Osteocyte (in vitro differentiated cells): Measurements from ENCODE around the gene SMIM20. TPM values are rescaled to one million over a fixed set of nuclear protein-coding genes. Genes with fewer than 3 reads are reported as not detected.
"Not testable (repeated sequence)": the region's sequence is repeated elsewhere in the genome, so short reads cannot be mapped to it uniquely, and the experiment has no call there.

Experiments used
- DNase-seq: peaks from one replicate; pipeline ENCODE4 v3.0.0; 2021; ENCODE audit warnings: mixed read lengths; ENCODE audit not compliant: unreplicated experiment; ENCODE audit errors: extremely low spot score
- H3K27ac Mint-ChIP-seq: one replicate; pipeline ENCODE4 v1.8.0; 2021; ENCODE audit warnings: mild to moderate bottlenecking, mixed read lengths; ENCODE audit not compliant: unreplicated experiment
- H3K27me3 Mint-ChIP-seq: one replicate; pipeline ENCODE4 v1.8.0; 2021; ENCODE audit warnings: mixed read lengths; ENCODE audit not compliant: unreplicated experiment
- H3K36me3 Mint-ChIP-seq: one replicate; pipeline ENCODE4 v1.8.0; 2021; ENCODE audit warnings: mixed read lengths; ENCODE audit not compliant: unreplicated experiment
- H3K4me1 Mint-ChIP-seq: one replicate; pipeline ENCODE4 v1.8.0; 2021; ENCODE audit warnings: mixed read lengths; ENCODE audit not compliant: unreplicated experiment
- H3K4me3 Mint-ChIP-seq: one replicate; pipeline ENCODE4 v1.8.0; 2021; ENCODE audit warnings: mild to moderate bottlenecking, moderate library complexity, mixed read lengths; ENCODE audit not compliant: unreplicated experiment
- H3K9me3 Mint-ChIP-seq: one replicate; pipeline ENCODE4 v1.8.0; 2021; ENCODE audit warnings: mixed read lengths; ENCODE audit not compliant: unreplicated experiment
- CTCF ChIP-seq: fragments of 200-600 bp; sonication (generic); IDR thresholded peaks from 2 replicates; pipeline ENCODE4 v1.5.0; 2021; ENCODE audit warnings: antibody characterized with exemption, mild to moderate bottlenecking, moderate library complexity
- total RNA-seq: library from RNA; stranded (reverse); gene quantifications from 2 replicates; pipeline ENCODE4 v1.2.1, GENCODE V29; 2021

SMIM20 gene
- total RNA-seq, 1 donor from 2014 or later, result 28.4 TPM

GRCh38 chr4:25903900-25904747 is 9.9 kb upstream of the SMIM20 start:
- Mint-ChIP-seq H3K27me3 (no peaks in the 10 kb centered on the region), H3K4me3 (no peak overlapping the region), H3K36me3 (no peaks in the 10 kb centered on the region), H3K27ac (no peak overlapping the region), H3K9me3 (peaks cover 4% of the 10 kb centered on the region), H3K4me1 (peaks cover 8% of the 10 kb centered on the region)
- DNase-seq, result no peak
- TF ChIP-seq CTCF, result no peak

GRCh38 chr4:25904748-25905082 is 9.3 kb upstream of the SMIM20 start:
- no peak for TF ChIP-seq CTCF
- Mint-ChIP-seq H3K36me3 (no peaks in the 10 kb centered on the region), H3K4me3 (no peak overlapping the region), H3K27ac (no peak overlapping the region), H3K27me3 (no peaks in the 10 kb centered on the region), H3K4me1 (peaks cover 8% of the 10 kb centered on the region), H3K9me3 (peaks cover 6% of the 10 kb centered on the region)
- DNase-seq, result no peak

GRCh38 chr4:25905371-25905770 is 8.6 kb upstream of the SMIM20 start:
- Mint-ChIP-seq H3K4me3 (no peak overlapping the region), H3K27me3 (no peaks in the 10 kb centered on the region), H3K36me3 (no peaks in the 10 kb centered on the region), H3K4me1 (peaks cover 8% of the 10 kb centered on the region), H3K27ac (no peak overlapping the region), H3K9me3 (peaks cover 6% of the 10 kb centered on the region)
- no peak for DNase-seq
- TF ChIP-seq CTCF, result no peak

- H3K4me3 Mint-ChIP-seq, DNase-seq, H3K27ac Mint-ChIP-seq, H3K9me3 Mint-ChIP-seq, H3K27me3 Mint-ChIP-seq, H3K36me3 Mint-ChIP-seq, H3K4me1 Mint-ChIP-seq: not testable (repeated sequence)
These were observed 7.9 kb upstream of the SMIM20 start for GRCh38 chr4:25906113-25906512.

GRCh38 chr4:25908491-25908901 is 5.5 kb upstream of the SMIM20 start:
- no peak for DNase-seq
- Mint-ChIP-seq H3K4me1 (peaks cover 12% of the 10 kb centered on the region), H3K27me3 (no peaks in the 10 kb centered on the region), H3K4me3 (no peak overlapping the region), H3K9me3 (peaks cover 6% of the 10 kb centered on the region), H3K27ac (peak overlapping the region; percentile 74), H3K36me3 (no peaks in the 10 kb centered on the region)
- no peak for TF ChIP-seq CTCF
